Panc1 (cell line): ENCODE data around the gene RMDN3.

ENCODE experiments used
- POLR2AphosphoS5 ChIP-seq: IDR thresholded peaks from 2 replicates; pipeline ENCODE4 v1.6.1; 2012; ENCODE audit warnings: mild to moderate bottlenecking, low read depth, low read length, moderate library complexity
- REST ChIP-seq, 2 experiments: IDR thresholded peaks; 2 replicates each; pipeline ENCODE4 v1.6.1; 2011 to 2012; ENCODE audit warnings: low read depth in 2 of 2, control low read depth in 1 of 2, low read length in 1 of 2, mild to moderate bottlenecking in 1 of 2, moderate library complexity in 1 of 2; ENCODE audit not compliant: insufficient read depth in 1 of 2
- TCF7L2 ChIP-seq: IDR thresholded peaks from 2 replicates; pipeline ENCODE4 v1.6.1; 2011; ENCODE audit warnings: mild to moderate bottlenecking, low read depth, low read length, inconsistent platforms
- TF ChIP-seq, protein P1 (sequence below): fragments of 450-650 bp; IDR thresholded peaks from 2 replicates; pipeline ENCODE4 v1.5.1; 2017; ENCODE audit warnings: mild to moderate bottlenecking

DNA sequence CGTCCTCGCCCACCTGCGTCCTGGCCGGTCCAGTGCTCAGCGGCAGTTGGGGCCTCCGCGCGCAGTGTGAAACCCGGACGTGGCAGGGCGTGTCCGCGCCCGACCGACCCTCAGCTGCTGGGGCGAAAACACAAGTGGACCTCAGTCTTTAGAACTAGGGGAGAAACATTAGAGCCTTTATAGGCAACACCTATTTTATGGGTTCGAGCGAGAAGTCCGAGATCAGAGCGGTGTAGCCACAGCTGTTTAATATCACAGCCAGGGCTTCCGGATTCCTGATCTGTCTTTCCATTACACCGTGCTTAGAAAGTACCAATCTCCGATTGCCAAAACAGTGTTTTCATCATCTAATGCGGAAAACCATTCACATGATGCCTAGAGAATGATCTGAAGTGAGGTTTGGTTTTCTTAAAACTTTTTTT, 59.6 kb downstream of the RMDN3 start:
- TF ChIP-seq POLR2AphosphoS5 (no peak), REST (IDR thresholded peaks at IDR 0.05; ENCODE audit: insufficient read depth in 1 of 2, low read depth in 2 of 2, low read length in 1 of 2) (no peak), TCF7L2 (no peak)
- TF ChIP-seq, protein P1, sequence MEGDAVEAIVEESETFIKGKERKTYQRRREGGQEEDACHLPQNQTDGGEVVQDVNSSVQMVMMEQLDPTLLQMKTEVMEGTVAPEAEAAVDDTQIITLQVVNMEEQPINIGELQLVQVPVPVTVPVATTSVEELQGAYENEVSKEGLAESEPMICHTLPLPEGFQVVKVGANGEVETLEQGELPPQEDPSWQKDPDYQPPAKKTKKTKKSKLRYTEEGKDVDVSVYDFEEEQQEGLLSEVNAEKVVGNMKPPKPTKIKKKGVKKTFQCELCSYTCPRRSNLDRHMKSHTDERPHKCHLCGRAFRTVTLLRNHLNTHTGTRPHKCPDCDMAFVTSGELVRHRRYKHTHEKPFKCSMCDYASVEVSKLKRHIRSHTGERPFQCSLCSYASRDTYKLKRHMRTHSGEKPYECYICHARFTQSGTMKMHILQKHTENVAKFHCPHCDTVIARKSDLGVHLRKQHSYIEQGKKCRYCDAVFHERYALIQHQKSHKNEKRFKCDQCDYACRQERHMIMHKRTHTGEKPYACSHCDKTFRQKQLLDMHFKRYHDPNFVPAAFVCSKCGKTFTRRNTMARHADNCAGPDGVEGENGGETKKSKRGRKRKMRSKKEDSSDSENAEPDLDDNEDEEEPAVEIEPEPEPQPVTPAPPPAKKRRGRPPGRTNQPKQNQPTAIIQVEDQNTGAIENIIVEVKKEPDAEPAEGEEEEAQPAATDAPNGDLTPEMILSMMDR: no peak
